IPS DF 6.9 (cell line): ENCODE results near the gene SH3YL1.

Experiments
- DNase-seq: peaks from one replicate; pipeline ENCODE4 v3.0.0-alpha.2; 2013; ENCODE audit warnings: low read depth, low spot score
- H3K27ac ChIP-seq: one replicate; pipeline ENCODE4 v1.5.1; 2013; ENCODE audit warnings: low read length, control low read depth
- H3K27me3 ChIP-seq: 2 replicates; pipeline ENCODE4 v1.6.1; 2013; ENCODE audit warnings: mild to moderate bottlenecking, low read length; ENCODE audit not compliant: control insufficient read depth, insufficient read depth
- H3K36me3 ChIP-seq: 2 replicates; pipeline ENCODE4 v1.6.1; 2013; ENCODE audit warnings: low read length; ENCODE audit not compliant: control insufficient read depth, insufficient read depth
- H3K4me1 ChIP-seq: 2 replicates; pipeline ENCODE4 v1.6.1; 2013; ENCODE audit warnings: low read length; ENCODE audit not compliant: control insufficient read depth, insufficient read depth
- H3K4me3 ChIP-seq: 2 replicates; pipeline ENCODE4 v1.5.1; 2013; ENCODE audit warnings: mild to moderate bottlenecking, low read length
- H3K9me3 ChIP-seq: 2 replicates; pipeline ENCODE4 v1.6.1; 2013; ENCODE audit warnings: low read length, inconsistent platforms; ENCODE audit not compliant: control insufficient read depth, insufficient read depth
- WGBS: extraction: QIAGEN DNeasy Blood & Tissue Kit; methylation state at CpG from one replicate; pipeline ENCODE4 v1.1.7; 2013; ENCODE audit warnings: mixed read lengths, missing lambda C conversion rate; ENCODE audit not compliant: insufficient read length, insufficient coverage; 5-methylcytosine and 5-hydroxymethylcytosine counted together

Gene SH3YL1

DNA sequence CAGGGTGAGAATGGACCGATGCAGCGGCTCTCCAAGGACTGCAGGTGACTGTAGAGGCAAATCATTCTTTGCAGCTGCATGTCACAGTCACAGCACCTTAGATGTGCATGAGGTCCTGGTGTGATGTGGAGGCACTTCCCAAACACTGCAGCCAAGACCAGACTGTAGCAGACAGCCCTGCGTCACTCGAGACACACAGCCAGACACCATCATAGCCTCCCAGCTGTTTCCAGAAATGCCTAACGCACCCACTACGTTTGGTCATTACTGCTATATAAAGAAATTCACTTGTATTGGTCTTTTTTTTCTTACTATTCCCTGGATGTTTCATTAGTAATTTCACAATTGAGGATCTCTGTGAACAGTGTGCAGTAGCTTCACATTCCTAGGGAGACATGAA is 60.9 kb downstream of the SH3YL1 start:
- no peaks in the 10 kb centered on the region for H3K27me3 ChIP-seq
- DNase-seq: no peak
- no peaks in the 10 kb centered on the region for H3K36me3 ChIP-seq
- H3K9me3 ChIP-seq: no peaks in the 10 kb centered on the region
- H3K4me3 ChIP-seq: no peak overlapping the region
- H3K27ac ChIP-seq: no peak overlapping the region
- no CpG with 5 or more reads among the region's 6 CpGs for WGBS
- H3K4me1 ChIP-seq: no peaks in the 10 kb centered on the region

DNA sequence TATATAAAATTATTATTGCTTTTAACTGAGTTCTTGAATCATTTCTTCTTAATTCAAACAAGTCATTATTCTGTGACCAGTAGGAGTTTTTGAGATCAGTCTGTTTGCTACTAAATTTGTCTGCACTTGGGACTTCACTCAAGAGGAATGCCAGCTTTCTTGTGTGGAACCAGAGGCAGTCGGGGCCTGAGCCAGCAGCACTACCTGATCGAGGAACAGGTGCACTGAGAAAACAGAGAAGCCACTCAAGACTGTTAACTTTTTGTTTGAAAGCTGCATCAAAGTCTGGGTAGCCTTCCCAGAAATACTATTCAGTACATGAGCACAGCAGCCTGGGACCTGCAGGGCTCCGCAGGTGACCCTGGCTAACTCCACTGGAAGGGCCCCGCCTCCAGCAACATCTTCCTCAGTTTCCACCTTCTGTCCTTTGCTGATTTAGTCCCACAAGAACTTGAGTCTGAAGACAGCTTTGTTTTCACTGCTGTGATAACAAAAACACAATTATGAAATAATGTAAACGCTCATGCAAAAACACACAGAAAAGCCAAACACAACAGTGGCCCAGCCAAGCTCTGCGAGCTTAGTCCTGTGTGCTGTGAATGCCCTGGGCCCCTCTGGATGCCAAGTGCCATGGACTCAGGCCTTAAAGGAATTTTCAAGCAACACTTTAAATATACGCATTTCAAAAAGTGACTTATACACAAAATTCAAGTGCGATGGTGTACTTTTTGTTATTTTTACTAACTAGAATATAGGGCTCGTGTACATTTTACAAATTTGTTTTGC is 62.0 kb downstream of the SH3YL1 start:
- no peak overlapping the region for H3K27ac ChIP-seq
- no CpG with 5 or more reads among the region's 9 CpGs for WGBS
- H3K4me3 ChIP-seq: no peak overlapping the region
- no peaks in the 10 kb centered on the region for H3K36me3 ChIP-seq
- no peaks in the 10 kb centered on the region for H3K4me1 ChIP-seq
- H3K27me3 ChIP-seq: no peaks in the 10 kb centered on the region
- no peaks in the 10 kb centered on the region for H3K9me3 ChIP-seq
- DNase-seq: no peak

DNA sequence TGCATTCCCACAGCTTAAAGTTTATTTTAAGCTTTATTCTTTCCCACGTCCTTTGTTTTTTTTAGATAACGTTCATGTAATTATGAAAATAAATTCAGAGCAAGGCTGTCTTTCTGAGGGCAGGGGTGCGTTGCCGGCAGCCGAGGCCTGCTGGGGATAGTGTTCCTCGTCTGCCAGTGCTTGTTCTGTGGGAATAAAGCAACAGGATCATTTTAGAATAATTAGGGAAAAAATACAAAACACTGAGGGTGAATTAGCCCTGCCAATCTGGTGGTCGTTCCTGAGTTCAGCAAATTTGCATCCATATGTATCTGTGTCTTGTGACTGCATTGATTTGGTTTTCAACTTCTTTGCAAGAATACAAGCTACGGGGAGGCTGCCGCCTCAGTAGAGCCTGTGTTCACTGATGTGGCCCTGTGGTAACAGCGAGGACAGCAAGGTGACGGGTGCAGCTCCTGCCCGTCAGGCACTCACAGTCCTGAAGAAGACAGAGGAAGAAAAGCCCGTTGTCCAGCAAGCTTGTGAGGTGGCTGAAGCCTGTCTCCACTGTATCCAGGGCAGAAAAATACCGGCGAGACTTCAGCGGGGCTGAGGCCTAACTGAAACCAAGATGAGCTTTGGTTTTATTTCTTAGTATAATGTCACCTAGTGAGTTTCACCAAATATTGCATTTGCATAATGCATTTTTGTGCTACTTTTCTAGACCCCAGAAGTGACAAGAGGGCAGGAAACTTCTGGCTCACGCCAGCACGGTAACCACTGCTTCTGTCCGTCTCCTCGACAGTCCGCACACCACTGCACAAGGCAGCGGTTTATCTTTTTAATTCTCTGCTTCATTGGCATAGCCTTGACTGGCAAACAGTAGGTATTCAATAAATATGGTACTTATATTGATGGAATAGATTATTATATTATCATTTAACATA is 64.5 kb downstream of the SH3YL1 start:
- Histone ChIP-seq H3K4me1 (peaks cover 1% of the 10 kb centered on the region; the same call in 1 of the 2 replicates), H3K27me3 (no peaks in the 10 kb centered on the region), H3K9me3 (no peaks in the 10 kb centered on the region), H3K27ac (no peak overlapping the region), H3K4me3 (no peak overlapping the region), H3K36me3 (no peaks in the 10 kb centered on the region)
- no peak for DNase-seq
- no CpG with 5 or more reads among the region's 22 CpGs for WGBS

DNA sequence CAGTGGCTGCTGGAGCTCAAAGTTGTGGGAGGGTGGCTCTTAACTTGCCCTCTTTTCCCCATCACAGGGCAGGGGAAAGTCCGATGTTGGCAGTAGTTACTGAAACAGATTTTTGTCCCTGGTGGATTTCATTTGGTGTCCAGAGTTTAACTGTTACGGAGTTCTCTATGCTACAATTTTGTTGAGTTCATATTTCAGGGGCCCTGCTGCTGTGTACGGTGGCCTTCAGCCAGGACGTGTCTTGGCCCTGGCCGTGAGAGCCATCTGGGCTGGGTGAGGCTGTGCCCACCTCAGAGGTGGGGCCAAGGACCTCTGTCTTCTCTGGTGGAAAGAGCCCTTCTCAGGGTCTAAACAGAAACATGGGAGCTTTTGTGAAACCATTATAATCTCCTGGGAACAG is 67.4 kb downstream of the SH3YL1 start:
- DNase-seq: no peak
- Histone ChIP-seq H3K4me3 (no peak overlapping the region), H3K4me1 (peaks cover 1% of the 10 kb centered on the region; the same call in 1 of the 2 replicates), H3K27ac (no peak overlapping the region), H3K36me3 (no peaks in the 10 kb centered on the region), H3K27me3 (no peaks in the 10 kb centered on the region), H3K9me3 (no peaks in the 10 kb centered on the region)
- no CpG with 5 or more reads among the region's 5 CpGs for WGBS

DNA sequence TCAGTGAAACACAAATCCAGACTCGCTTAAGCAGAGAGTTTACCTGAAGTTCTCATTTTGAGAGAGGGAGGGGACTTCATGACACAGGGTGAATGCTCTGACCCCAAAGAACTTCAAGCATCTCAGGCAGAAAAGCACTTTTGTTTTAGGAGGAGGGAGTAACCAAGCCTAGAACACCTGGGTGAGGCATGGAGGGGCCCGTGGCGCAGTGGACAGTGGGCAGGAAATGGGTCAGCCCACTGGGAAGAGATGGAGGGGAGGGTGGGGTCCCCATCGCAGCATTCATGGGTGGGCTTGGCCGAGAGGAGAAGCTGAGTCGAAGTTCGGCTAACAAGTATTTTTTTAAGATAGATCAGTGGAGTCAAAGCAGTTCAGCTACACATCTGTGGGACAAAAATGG is 67.9 kb downstream of the SH3YL1 start:
- no peak for DNase-seq
- Histone ChIP-seq H3K27ac (no peak overlapping the region), H3K4me1 (peaks cover 1% of the 10 kb centered on the region; the same call in 1 of the 2 replicates), H3K36me3 (no peaks in the 10 kb centered on the region), H3K4me3 (no peak overlapping the region), H3K9me3 (no peaks in the 10 kb centered on the region), H3K27me3 (no peaks in the 10 kb centered on the region)
- no CpG with 5 or more reads among the region's 7 CpGs for WGBS

DNA sequence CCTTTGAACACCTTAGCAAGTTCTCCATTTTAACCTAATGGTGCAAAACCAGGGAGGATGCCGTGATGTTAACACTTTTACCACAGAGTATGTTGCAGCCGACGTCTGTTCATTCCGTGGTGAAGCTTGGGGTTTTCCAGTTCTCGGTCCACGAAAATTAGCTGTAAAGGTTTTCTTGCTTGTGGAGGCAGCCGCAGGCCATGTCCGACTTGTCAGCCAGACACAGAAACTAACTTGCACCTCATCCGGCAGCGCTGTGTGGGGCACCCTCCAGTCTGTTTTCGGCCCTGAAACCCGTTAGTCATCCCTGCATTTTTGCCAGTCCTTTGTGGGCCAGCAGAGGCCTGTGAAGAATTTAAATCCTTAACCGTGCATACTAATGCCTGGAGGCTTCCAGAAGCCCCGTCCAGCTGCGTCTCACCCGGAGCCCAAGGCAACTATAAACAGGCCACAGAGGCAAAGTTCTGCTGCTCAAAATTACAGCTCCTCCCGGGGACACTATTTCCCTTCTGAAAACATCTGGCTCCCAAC is 70.6 kb downstream of the SH3YL1 start:
- whole genome bisulfite sequencing: no CpG with 5 or more reads among the region's 17 CpGs
- H3K36me3 ChIP-seq: no peaks in the 10 kb centered on the region
- no peak overlapping the region for H3K4me3 ChIP-seq
- H3K4me1 ChIP-seq: peaks cover 1% of the 10 kb centered on the region; the same call in 1 of the 2 replicates
- H3K9me3 ChIP-seq: 0 out of 2 replicates have a peak, but pooled peaks cover 3% of the 10 kb centered on the region
- no peaks in the 10 kb centered on the region for H3K27me3 ChIP-seq
- H3K27ac ChIP-seq: no peak overlapping the region
- no peak for DNase-seq

DNA sequence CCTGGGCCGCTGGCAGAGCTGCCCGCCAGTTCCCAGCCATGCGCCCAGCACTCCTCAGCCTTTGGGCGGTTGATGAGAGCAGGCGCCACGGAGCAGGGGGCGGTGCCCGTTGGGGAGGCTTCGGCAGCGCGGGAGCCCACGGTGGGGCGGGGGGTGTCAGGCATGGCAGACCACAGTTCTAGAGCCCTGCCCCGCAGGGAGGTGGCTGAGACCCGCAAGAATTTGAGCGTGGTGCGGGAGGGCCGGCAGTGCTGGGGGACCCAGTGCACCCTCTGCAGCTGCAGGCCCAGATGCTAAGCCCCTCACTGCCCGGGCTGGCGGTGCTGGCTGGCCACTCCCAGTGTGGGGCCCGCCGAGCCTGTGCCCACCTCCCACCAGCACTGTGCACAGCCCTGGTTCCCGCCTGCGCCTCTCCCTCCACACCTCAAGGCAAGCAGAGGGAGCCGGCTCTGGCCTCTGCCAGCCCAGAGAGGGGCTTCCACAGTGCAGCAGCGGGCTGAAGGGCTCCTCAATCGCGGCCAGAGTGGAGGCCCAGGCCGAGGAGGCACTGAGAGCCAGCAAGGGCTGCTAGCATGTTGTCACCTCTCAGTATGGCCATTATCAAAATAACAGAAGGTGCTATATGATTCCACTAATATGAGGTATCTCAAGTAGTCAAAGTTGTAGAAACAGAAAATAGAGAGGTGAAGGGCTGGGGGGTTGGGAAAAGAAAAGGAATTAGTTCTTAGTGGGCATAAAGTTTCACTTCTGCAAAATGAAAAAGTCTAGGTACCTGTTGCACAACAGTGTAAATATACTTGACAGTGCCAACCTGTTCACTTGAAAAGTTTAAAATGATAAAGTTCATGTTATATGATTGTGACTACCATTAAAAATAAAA is 72.3 kb downstream of the SH3YL1 start:
- Histone ChIP-seq H3K36me3 (no peaks in the 10 kb centered on the region), H3K4me1 (peaks cover 1% of the 10 kb centered on the region; the same call in 1 of the 2 replicates), H3K9me3 (peaks cover 5% of the 10 kb centered on the region; the same call in 1 of the 2 replicates), H3K27me3 (no peaks in the 10 kb centered on the region), H3K27ac (no peak overlapping the region), H3K4me3 (no peak overlapping the region)
- WGBS: no CpG with 5 or more reads among the region's 29 CpGs
- no peak for DNase-seq

DNA sequence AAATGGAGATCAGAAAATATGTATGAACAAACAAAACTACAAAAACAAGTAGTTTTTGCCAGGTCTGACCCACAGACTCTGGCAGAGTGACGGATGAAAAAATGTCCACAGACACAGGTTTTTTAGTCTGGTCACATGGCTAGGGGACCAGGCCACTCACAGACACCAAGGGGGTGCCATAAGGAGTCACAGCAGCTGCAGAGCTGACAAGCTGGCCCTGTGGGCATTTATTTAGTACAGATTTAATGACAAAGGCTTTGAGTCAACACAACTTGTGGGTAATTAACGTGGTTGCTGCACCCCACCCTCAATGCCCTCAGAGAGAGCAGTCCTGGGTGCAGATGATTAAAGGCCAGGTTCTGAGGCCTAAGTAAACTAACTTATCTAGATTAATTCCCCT is 76.0 kb downstream of the SH3YL1 start:
- no peaks in the 10 kb centered on the region for H3K4me1 ChIP-seq
- H3K9me3 ChIP-seq: peaks cover 5% of the 10 kb centered on the region; the same call in 1 of the 2 replicates
- H3K4me3 ChIP-seq: no peak overlapping the region
- H3K27ac ChIP-seq: no peak overlapping the region
- no peak for DNase-seq
- no CpG with 5 or more reads among the region's 2 CpGs for WGBS
- H3K27me3 ChIP-seq: no peaks in the 10 kb centered on the region
- H3K36me3 ChIP-seq: no peaks in the 10 kb centered on the region

DNA sequence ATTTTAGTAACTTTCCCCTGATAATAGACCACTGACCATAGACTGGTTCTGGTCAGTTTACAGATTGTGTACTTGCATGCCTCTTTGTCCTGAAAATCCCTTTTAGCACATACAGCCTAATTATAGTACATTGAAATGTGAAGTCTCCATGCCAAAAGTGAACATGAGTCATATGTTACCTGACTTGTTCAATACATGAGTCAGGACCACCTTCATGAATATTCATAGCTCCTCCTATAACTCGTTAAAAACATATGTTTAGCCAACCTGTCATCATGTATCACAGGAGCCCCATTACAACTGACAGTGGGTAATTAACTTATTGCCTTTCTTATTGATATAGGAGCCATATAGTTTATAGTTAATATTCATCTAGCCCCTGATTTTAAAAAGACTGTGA is 78.6 kb downstream of the SH3YL1 start:
- Histone ChIP-seq H3K27me3 (no peaks in the 10 kb centered on the region), H3K9me3 (peaks cover 9% of the 10 kb centered on the region), H3K36me3 (no peaks in the 10 kb centered on the region), H3K4me3 (no peak overlapping the region), H3K4me1 (no peaks in the 10 kb centered on the region), H3K27ac (no peak overlapping the region)
- WGBS: no CpG with 5 or more reads among the region's 1 CpG
- DNase-seq: no peak

DNA sequence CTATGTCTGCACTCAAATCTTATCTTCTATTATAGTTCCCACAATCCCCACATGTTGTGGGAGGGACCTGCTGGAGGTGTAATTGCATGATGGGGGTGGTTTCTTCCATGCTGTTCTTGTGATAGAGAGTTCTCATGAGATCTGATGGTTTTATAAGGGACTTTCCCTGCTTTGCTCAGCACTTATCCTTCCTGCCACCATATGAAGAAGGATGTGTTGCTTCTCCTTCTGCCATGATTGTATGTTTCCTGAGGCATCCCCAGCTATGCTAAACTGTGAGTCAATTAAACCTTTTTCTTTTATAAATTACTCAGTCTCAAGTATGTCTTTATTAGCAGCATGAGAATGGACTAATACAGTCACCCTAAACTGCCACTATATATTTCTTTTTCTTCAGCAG is 79.1 kb downstream of the SH3YL1 start:
- Histone ChIP-seq H3K4me1 (no peaks in the 10 kb centered on the region), H3K4me3 (no peak overlapping the region), H3K27ac (no peak overlapping the region), H3K27me3 (no peaks in the 10 kb centered on the region), H3K36me3 (no peaks in the 10 kb centered on the region), H3K9me3 (peaks cover 12% of the 10 kb centered on the region)
- DNase-seq: no peak
